Measurements from ENCODE around the gene ASB2.

ASB2 gene

DNA sequence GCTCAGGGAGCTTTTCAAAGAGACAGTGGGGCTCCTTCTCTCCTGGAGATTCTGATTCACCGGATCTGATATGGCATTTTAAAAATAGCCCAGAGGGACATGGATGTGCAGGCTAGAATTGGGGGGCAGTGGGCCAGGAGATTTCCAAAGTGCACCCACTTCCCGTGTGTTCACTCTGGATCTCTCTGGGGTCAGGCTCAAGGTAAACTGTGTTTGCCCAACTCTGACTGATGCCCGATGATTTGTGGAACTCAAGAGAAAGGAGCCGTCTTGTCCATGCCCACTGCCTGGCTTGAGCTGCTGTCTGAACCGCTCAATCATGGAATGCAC lies 31.3 kb downstream of the ASB2 start:
- DNase-seq = no peak

DNA sequence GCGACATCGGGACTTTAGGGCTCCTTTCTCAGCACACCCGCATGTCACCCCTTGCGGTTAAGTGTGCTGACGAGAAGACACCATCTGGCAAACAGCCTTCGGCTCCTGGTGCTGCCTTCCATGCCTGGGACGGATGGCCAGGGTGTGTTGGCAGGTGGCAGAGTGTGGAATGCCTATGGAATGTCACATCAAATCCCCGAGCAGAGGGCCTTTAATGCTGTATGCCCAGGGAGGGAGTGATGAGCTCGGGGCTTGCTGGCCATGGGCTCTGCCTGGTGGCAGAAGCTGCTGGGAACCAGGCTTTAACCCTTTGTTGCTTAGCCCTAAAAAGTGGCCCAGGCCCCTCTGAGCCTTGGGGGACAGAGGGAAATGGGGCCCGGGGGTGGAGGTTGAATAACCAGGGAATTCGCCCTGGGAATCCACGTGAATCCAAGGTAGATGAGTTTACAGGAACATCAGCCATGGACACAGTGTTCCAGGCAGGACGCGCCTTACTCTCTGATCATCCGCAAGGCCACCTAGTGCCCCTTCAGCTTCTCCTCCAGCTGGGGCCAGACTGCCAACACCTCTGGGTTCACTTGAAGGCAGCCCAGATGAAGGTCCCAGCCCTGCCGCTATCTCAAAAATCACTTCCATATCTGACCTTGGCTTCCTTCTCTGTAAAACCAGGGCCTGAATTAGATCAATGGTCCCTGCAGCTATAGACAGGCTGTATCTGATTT lies 31.9 kb downstream of the ASB2 start:
- DNase-seq = no peak

DNA sequence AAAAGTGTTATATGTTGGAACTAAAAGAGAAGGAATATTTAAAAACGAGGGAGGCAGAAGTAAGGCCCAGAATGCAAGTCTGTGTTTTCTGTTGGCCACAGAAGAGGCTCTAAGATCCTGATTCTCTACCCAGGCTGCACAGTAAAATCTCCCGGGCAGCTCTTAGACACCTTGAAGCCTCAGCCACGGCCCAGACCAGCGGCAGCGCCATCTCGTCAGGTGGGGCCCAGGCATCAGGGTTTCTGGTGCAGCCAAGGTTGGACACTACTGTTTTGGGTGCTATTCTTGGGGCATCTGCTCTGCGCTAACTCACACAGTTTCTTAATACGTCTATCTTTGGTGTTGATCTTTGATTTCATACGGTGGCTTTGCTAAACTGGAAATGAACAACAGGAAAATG lies 32.4 kb downstream of the ASB2 start:
- DNase-seq = no peak

DNA sequence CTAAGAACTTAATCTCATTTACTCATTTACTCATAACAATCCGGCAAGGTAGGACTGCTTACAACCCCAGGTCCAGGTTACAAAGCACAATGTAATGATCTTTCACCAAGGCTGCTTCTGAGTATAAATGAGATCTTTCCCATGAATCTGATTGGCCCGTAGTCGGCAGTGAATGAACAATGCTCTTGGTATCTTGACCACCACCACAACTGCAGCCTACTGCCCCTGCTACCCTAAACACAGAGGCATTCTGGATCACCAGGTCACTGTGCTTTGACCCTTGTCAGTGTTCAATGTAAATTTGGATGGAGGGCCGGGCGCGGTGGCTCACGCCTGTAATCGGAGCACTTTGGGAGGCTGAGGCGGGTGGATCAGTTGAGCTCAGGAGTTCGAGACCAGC lies 33.3 kb downstream of the ASB2 start:
- DNase-seq = no peak

DNA sequence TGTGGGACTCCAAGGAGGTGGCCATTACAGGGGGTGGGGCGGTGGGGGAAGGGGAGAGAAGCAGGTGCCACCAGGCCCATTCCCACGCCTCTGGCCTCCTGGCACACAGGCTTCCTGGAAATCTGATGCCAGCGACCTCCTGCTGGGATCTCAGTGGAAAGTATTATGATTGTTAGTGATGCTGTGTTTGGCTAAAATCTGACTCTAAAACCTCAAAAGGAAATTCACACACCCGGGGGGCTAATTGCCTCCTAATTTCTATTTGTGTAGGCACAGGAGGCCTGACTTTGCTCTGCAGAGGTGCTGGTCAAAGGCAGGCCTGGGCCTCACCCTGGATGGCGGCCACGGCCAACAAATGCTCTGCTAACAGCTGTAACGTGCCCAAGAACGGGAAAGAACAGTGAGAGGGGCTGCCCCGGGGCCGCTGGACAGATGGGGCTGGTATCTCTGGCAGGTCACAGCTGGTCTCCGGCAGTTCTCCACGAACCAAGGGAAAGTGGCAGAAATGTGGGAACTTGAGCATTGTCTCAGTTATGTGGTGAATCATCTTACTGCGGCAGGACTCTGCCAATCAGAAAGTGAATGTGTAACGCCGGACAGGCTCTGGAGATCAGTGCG lies 35.0 kb downstream of the ASB2 start:
- no peak for DNase-seq

DNA sequence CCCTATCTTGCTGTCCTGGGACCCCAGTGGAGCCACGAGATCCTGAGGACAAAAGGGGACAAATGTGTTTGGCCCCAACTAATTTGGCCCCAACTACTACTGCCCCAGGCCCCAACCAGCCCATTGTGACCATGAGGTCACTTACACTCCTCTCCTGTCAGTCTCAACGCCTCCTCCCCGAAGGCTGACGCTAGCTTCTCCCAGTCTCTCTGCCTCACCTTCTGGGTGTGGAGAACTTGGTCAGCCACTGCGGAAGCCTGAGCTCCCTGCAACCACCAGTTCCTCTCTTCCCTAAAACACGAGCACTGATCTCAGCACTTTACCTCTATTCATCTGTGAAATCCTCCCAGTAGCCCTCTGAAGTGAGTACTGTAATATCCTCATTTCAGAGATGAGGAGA lies 35.9 kb downstream of the ASB2 start:
- no peak for DNase-seq

DNA sequence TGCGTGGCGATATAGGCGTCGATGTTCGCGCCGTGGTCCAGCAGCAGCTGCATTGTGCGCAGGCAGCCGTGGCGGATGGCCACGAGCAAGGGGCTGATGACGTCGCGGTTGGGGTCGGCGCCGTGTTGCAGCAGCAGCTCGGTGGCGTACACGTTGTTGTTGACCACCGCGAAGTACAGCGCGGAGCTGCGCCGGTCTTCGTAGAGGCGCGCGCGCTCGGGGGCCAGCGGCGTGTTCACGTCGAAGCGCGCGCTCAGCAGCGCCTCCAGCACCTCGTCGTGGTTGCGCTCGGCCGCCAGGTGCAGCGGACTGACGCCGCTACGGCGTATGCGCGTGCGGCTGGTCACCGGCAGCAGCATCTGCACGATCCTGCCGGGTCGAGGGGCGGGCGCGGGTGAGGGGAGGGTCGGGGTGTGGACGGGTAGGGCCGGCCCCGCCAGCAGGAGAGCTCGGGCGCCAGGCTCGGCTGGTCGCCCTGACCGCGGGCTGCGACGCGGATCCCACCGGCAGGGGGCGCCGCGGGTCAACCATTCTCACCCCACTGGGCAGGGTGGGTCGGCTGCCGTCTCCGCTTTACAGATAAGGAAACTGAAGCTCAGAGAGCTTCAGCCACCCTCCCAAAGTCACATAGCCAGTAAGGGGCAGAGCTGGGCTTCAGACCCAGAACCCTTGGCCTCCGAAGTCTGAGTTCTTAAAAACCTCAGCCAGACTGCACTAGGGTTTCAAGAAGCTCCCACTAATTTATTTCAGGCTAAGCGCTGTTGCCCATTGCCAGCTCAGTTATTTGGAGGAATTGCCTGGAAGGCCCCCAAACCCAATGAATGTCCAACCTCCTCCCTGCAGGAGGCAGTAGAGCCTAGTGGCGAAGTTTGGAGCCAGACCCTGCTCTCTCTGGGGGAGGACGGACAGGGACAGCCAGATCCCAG lies 36.8 kb downstream of the ASB2 start:
- peak; percentile 93 for DNase-seq

DNA sequence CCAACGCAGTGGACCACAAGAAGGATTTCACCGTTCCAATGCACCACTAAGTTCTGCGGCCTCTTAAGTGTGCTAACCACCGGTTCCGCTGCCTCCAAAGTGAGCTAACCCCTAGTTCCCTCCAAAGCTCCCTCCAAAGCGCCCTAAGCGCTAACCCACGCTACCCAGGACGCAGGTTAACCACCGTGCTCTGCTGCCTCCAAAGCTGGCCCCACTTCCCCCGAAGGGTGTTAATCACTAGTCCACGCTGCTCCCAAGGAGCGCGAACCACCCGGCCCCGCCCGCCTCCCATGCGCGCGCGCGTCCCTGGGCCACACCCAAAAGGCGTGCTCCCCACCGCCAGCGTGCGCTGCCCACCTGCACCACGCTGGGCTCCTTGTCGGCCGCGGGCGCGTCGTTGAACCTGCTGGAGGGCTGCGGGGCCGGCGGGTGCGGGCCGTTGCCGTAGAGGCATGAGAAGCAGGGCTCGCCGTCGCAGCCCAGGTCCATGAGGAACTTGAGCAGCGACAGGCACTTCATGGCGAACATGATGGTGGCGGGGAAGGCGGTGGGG lies 37.5 kb downstream of the ASB2 start:
- DNase-seq = no peak

DNA sequence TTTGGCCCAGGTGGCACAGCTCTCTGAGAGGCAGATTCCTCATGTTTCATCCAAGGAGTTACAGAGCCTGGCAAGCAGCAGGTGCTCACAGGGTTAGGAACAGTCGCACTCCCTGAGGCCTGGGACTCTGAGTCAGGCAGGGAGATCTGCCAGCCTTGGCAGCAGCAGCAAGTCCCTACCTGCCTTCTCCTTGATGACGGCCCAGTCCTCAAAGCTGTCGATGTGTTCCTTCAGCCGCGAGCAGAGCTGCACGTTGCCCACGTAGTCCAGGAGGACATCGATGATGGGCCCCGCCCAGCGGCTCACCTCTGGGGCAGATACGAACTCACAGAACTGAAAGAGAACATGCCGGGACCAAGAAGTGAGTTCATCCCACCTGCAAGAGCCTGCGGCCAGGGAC lies 38.9 kb downstream of the ASB2 start:
- DNase-seq = no peak

DNA sequence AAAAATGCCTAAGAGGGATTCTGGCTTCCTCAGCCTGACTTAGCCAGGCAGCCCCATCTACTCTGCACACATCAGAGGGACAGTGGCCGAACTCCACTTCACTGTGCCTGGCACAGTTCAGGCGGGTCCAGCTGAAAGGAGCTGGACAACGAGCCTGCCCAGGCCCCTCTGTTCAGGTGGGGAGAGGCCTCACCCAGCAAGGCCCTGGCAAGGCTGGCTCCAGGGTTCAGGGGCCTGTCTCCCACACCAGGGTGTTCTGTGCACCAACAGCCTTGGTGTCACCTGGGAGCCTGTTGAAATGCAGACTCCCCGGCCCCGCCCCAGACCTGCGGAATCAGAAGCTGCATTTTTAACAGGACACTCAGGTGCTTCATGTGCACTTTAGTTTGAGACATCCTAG lies 39.4 kb downstream of the ASB2 start:
- DNase-seq = no peak

DNA sequence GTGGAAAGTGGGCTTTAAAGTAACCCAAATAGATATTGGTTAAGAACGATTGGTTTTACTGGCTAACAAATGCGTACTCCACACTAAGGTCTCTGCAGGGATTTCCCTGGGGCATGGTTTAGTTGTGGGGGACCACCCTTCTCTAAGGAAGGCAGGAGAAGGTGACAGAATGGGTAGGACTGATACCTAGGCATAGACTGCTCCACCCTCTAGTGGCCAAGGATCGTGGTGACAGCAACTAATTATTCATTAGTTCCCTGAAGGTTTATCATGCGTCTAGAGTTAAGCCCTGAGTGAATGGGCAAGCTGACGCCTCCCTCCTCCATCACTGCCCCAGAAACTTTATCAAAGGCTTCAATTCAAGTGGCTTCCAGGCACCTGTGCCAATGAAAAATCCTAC lies 40.1 kb downstream of the ASB2 start:
- peak; percentile 26 for DNase-seq

DNA sequence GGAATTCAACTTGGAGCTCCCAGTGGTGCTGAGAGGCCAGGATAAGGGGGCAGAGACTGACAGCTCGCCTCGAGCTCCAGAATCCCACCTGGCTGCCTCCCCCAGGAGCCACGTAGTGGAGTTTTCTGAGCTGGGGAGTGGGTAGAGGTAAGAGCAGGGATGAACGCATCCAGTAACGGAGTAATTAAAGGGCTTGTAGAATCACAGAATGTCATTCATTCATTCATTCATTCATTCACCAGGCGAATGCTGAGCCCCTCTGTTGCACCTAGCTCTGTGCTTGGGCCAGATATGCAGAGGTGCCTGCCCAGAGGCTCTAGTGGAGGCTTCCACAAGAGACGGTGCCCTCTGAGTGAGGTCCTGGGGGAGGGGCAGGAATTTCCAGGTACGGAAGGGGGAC lies 41.2 kb downstream of the ASB2 start:
- DNase-seq = no peak

DNA sequence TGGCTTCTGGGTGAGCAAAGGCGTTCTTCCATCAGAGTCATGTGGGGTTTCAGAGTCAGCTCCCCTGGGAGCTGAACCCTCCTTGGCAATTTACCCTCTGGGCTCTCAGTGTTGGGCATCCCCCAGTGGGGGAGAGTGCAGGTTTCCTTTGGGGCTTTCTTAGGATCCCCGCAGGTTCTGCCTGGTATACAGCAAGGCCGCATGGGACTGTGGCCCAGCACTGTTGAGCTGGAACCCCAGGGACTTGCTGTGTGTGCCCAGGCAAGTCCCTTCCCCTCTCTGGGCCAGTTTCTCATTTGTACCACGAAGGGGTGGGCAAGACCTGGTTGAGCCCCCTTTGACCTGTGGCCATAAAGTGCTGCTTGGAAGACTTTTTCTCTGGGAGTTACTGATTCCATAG lies 43.7 kb downstream of the ASB2 start:
- no peak for DNase-seq

DNA sequence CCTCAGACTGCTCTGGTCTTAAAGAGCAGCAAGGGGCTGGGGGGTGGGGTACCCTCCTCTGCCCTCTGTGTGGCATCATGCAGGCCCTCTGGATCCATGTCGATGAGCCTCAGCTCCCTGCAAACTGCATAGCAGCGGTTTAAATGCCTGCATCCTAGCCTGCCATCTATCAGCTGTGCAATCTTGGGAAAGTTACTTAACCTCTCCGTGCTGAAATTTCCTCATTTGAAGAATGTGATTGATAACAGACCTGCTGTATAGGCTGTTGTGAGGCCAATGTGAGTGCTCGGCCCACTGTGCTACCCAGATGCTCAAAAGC lies 45.4 kb downstream of the ASB2 start:
- DNase-seq = no peak

DNA sequence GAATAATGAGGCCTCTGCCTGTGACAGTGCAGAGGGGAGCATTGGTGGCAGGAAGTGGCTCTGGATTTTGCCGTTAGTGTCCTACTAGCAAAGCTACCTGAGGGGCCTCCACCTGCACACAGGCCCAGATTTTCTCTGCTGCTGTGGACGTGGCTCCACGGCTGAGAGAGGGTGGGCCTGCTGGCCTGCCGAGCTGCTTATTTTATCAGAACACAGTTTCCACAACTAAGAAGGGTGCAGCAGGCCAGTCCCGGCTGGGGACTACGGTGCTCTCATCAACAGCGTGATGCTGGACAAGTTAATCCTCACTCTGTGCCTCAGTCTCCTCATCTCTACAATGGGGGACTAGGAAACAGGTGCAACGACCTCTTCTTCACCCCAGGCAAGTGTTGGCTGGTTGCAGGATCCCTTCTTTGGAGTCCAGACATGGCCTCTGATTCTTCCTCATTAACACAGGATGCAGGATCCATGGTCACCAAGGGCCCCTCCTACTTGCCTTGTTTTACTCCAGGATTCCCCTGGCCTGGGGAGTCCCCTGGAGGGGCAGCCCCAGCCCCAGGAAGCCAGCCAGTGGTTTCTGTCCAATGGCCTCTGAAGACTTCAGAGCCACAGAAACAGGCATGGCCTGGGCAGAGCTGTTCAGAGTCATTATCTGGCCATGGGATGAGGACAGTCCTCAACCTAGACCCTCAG lies 45.9 kb downstream of the ASB2 start:
- DNase-seq = no peak

DNA sequence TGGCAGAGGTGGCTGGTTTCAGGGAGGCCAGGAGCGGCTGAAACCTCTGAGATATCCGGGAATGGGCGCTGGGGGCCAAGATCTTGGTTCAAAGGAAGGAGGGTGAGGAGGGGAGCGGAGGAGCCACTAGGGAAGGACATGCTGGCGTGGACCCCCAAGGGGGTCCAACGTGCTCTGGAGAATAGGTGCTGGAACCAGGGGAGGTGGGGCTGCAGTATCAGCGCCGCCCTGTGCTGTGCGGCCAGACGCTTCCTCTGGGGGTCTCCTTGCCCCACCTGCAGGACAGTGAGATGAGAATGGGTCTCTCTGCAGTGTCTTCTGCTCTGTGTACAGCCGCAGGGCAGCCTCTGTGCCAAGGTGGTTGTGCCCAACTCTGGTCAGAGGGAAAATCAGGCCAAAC lies 46.7 kb downstream of the ASB2 start:
- DNase-seq = no peak

DNA sequence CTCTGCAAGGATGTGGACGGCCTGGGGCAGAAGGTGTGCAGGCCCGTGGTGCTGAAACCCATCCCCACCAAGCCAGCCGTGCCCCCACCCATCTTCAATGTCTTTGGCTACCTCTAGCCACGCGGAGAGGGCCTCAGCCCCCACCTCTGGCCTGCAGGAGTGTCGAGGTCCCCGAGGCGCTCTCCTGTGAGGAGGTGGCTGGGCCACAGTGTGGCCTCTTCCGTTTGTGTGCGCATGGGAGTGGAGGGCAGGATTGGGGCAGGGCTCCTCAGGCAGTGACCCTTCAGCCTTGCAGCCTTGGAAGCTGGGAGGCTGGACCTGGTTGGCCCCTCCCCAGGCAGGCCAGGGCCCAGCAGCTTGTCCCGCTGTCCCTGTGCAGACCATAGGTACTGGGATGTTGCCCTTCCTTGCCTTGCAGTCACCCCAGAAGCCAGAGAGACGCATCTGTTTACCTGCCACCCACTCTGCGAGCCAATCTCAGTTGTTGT lies 47.3 kb downstream of the ASB2 start:
- DNase-seq = no peak

DNA sequence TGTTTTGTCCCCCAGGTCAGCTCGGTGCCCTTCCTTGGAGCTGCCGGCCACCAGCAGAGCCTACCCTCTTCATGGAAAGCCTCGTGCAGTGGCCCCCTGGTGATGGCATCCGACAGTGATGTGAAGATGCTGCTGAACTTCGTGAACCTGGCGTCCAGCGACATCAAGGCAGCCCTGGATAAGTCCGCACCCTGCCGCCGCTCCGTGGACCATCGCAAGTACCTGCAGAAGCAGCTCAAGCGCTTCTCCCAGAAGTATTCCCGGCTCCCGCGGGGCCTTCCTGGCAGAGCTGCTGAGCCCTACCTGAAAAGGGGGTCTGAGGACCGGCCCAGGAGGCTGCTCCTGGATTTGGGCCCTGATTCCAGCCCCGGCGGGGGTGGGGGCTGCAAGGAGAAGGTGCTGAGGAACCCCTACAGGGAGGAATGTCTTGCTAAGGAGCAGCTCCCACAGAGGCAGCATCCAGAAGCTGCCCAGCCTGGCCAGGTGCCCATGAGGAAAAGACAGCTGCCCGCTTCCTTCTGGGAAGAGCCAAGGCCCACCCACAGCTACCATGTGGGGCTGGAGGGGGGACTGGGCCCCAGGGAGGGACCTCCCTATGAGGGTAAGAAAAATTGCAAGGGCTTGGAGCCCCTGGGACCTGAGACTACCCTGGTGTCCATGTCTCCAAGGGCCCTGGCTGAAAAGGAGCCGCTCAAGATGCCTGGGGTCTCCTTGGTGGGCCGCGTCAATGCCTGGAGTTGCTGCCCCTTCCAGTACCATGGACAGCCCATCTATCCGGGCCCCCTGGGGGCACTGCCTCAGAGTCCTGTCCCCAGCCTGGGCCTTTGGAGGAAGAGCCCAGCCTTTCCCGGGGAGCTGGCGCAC lies 48.0 kb downstream of the ASB2 start:
- DNase-seq = no peak

DNA sequence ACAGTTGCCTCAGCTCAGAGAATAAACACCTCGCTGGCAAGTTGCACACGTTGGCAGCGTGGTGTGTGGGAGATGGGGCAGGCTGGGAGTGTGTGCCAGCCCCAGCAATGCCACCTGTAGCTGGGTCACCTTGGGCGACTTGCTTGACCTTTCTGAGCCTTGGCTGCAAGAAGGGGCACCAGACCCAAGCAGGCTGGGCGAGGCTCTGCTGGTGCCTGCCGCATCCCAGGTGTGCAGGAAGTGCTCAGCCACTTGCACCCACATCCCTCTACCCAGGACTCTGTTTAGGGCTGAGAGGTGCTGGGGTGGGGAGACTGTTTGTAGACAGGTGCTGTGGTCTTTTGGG lies 48.6 kb downstream of the ASB2 start:
- DNase-seq = no peak

DNA sequence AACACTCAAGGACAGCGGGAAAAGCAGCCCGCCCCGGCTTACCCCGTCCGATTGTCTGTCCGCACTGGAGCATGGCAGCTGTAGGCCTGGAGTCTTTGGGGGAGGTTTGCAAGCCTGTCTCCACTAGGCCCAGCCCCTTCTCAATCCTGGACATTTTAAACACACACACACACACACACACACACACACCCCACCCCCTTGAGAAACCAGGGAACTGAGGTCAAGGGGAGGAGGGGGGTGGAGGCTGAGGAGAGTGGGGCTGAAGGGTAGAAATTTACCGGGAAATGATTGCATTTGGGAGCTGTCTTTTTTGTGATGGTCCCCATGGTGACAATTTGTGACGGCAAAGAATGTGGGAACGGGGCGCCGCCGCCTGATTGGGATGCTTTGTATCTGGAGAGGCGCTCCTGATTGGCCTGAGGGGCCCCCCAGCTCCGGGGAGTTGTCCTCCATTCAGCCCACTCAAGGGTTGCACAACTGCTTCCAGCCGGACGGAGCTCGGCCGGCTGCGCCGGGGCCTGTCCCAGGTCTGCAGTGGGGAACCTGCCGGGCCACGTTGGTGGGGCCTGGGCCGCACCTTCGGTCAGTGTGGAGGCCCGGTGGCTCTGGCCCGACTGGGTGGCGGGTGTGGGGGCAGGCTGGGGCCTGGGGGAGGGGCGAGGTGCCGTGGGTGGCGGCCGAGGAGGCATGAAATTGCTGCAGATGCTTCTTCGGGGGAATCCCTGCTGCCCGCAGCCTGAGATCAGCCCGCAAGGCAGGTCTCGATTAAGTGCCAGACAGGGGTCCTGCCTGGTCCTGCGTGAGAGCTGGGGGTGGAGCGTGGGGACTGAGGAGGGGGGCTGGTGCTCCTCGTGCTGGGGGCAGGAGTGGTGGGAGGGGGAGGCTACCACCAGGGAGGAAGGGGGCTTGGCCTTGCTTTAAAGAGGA lies 49.2 kb downstream of the ASB2 start, which contains the start of gene FAM181A:
Gene FAM181A, plus strand, starts transcription at position 472 of the 927 bp plus-strand sequence. CDS start 942 bp downstream, outside the sequence.
- no peak for DNase-seq

Data from activated gamma-delta T cell treated with Interleukin-2 at 50 U/mL for 16 hours (primary cell).